ENCODE measurements around the gene PCSK4.
"Not testable (repeated sequence)": the region's sequence is repeated elsewhere in the genome, so short reads cannot be mapped to it uniquely, and the experiment has no call there.

Gene PCSK4

DNA sequence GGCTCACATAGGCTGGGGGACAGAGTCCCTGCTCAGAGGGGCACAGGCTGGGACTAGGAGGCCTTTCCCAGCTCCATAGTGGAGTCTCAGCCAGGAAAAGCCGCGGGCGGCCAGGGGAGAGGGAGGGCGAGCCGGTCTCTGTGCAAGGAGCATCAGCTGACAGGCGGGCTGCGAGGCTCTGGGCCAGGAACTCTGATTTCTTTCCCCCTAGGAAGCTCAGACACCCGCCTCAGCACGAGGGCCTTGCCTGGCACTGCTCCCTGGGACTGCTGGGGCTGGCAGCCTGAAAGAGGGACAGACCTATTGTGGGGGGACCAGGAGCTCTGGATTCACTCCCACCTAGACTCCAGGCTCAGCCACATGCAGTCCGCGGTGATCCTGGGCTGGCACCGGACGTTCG is 31.5 kb upstream of the PCSK4 start:
- no peak for DNase-seq

DNA sequence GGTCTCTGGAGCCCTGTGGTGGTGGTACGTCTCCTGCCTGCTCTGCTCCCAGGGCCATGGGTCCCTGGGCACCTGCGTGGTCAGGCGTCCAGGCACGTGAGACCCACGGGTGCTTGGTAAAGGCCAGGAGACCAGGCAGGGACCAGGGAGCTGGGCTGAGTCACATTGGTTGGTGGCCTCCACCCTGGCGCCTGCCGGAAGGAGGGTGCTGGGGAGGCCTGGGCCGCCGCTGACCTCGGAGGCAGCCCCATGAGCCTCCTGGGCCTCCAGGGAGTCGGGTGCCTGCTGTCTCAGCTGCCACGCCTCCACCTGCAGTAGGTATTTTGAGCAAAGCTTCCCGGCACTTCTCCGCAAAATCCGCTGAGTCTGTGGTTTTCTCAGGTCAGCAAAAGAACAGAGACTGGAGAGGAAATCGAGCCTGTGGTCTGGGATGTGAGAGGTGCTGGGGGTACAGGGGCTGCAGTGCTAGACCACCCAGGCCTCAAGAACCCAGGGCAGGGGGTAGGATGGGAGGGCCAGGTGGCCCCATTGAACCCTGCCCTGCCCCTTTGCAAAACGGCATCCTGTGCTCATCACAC is 30.1 kb upstream of the PCSK4 start:
- no peak for DNase-seq

DNA sequence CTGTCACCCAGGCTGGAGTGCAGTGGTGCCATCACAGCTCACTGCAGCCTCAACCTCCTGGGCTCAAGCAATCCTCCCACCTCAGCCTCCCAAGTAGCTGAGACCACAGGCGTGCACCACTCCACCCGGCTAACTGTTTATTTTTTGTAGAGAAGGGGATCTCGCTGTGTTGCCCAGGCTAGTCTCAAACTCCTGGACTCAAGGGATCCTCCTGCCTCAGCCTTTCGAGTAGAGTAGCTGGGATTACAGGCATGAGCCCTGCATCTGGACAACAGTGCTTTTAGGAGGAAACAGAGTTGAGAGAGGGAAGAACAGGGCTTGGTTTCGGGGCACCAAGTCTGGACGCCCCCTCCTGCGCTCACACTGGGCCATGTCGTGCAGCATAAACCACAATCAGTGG is 29.7 kb upstream of the PCSK4 start:
- DNase-seq: not testable (repeated sequence)

- DNase-seq: no peak
These were observed 28.3 kb upstream of the PCSK4 start for GRCh38 chr19:1518471-1518870.

- DNase-seq: no peak
These were observed 26.2 kb upstream of the PCSK4 start for GRCh38 chr19:1516395-1516753.

DNA sequence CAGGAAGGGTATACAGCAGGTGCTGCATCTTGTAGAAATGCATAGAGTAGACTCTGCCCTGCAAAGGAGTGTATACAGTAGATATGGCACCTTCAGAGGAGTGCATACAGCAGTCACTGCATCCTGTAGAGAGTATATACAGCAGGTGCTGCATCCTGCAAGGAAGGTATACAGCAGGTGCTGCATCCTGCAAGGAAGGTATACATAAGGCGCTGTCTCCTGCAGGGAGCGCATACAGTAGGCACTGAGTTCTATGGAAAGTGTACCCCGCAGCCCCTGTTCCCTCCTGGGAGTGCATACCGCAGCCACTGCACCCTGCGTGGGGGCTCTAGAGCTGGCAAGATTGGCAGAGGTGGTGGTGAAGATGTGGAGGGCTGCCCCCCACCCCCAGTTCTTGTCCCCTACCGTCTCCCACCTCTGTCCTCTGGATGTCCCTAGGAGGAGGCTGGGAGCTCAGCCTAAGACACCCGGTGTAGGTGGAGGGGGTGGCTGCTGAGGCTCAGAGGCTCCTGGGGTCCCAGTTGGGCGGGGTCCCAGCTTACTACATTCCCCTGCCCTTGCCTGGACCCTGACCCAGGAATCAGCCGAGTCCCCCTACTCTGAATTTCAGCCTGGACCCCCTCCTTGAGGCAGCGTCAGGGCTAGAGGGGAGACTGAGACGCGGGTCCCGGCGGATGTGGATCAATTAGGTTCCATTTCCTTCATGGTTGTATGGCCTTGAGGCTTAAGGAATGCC is 25.0 kb upstream of the PCSK4 start:
- no peak for DNase-seq

GRCh38 chr19:1514295-1514661 is 24.1 kb upstream of the PCSK4 start:
- no peak for DNase-seq

DNA sequence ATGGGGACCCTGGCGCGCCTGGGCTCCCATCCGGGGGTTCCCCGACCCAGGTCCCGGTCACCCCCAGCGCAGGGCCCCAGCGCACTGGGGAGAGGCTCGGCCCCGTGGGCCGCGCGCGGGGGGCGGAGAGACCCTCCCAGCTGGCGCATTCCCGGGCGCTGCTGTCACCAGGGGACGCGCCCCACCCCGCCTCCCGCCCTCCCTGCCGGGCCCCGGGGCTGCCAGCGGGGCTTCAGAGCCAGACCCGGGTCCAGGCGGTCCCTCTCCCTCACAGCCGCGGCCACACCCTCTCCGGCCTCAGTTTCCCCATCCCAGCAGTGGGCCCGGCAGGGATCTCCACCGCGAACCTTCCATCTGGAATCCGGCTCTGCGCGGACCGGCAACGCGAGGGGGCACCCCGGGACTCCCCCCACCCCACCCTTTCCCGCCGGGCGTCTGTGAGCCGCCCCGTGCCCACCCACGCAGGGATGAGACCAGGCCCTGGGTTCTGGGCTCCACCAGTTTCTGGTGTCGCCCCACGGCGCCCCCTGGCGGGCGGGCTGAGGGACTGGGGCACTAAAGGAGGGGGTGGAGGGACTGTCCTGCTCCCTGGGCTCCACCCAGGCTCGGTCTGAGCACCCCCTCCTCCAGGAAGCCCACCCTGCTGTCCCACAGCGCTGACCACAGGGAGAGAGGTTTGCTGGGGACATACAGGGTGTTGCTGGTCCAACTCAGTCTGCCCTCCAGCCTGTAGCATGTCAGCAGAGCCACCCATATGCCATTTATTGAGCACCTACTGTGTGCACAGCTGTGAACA is 23.5 kb upstream of the PCSK4 start:
- DNase-seq: peak; percentile 79

- peak; percentile 82 for DNase-seq
These were observed 22.7 kb upstream of the PCSK4 start, which contains the start of gene ADAMTSL5 for GRCh38 chr19:1512671-1513498. TSS of gene ADAMTSL5 (minus strand) at chr19:1513019. CDS start at chr19:1510943, 2,076 bp downstream.

DNA sequence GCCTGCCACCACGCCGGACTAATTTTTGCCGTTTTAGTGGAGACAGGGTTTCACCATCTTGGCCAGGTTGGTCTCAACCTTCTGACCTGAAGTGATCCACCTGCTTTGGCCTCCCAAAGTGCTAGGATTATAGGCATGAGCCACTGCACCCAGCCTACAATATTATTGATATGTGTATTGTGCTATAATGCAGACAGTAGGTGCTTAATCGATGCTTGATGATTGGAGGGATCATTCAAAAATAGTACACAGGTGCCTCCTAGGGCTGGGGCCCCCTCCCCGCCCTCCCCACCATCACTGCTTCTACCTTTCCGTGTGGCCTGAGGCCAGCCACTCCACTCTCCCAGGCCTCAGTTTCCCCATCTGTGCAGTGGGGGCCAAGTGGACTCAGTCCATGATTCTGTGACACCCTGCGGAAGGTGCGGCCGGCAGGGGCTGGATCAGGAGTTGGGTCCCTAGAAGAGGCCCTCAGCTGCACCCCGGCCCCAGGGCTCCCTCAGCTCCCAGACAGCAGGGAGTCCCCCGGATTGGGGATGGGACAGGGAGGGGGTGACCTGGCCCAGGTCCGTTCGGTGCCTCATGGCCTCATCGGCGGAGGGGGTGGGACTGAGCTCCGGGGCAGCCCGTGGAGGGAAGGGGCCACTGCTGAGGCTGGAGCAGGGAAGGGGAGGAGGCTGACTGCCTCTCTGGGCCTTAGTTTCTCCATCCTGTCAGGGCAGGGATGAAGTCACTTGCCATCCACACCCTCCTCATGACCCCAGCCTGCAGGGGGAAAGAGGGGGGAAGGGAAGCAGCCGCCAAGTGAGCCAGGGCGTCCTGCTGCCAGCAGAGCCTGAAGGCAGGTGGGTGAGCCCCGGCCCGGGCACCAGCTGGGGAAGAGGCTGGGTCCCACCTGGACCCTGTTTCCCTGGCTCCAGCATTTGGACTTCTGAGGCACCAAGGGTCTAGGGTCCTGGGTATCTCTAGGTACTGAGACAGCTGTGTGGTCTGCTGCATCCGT is 21.5 kb upstream of the PCSK4 start:
- no peak for DNase-seq

DNA sequence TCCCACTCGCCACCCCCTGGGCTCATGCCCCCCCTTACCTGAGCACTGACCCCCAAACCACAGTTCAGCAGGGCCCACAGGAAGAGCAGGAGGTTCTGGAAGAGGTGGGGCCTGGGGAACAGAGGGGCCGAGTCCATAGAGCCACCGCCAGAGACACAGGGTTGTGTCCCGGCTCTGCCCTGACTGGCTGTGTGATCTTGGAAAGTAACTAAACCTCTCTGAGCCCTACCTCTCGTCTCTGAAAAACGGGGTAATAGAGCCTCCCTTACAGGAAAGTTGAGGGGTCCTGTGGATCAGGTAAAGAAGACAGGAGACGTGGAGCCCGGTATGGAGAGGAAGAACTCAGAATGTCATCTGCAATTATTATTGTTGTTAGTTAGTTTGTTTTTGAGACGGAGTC is 20.7 kb upstream of the PCSK4 start:
- no peak for DNase-seq

GRCh38 chr19:1510442-1510806 is 20.3 kb upstream of the PCSK4 start:
- DNase-seq: no peak

GRCh38 chr19:1509602-1510441 is 19.7 kb upstream of the PCSK4 start:
- no peak for DNase-seq

DNA sequence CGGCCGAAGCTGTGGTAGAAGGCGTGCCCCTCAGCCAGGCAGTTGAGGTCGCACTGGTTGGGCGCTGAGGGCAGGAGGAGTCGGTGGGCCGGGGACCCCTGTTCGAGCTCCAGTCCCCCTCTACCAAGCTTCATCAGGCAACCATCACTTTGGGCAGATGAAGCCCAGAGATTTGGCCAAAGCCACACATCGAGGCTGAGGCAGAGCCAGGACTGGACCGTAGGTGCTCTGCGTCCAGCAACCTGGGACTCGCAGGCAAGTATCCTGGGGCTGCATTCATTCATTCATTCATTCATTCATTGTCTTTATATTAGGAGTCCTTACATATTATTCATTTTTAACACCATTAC is 18.3 kb upstream of the PCSK4 start:
- no peak for DNase-seq

- peak; percentile 97 for DNase-seq
These were observed 17.8 kb upstream of the PCSK4 start for GRCh38 chr19:1507763-1508506.

GRCh38 chr19:1507192-1507660 is 17.1 kb upstream of the PCSK4 start:
- DNase-seq: no peak

GRCh38 chr19:1505991-1506881 is 16.1 kb upstream of the PCSK4 start:
- no peak for DNase-seq

DNA sequence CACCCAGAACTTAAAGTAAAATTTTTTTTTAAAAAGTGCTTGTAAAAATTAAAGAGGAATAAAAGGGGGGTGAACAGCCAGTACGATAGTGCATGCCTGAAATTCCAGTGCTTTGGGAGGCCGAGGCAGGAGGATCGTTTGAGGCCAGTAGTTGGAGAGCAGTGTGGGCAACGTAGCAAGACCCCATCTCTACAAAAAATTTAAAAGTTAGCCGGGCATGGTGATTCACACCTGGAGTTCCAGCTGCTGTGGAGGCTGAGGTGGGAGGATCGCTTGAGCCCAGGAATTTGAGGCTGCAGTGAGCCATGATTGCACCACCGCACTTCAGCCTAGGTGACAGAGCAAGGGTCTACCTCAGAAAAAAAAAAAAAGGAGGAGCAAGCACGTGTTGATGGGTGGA is 14.9 kb upstream of the PCSK4 start:
- no peak for DNase-seq

Measured in islet precursor cell (in vitro differentiated cells).